ENCODE measurements around the gene PGLYRP1.

The PGLYRP1 gene

DNA sequence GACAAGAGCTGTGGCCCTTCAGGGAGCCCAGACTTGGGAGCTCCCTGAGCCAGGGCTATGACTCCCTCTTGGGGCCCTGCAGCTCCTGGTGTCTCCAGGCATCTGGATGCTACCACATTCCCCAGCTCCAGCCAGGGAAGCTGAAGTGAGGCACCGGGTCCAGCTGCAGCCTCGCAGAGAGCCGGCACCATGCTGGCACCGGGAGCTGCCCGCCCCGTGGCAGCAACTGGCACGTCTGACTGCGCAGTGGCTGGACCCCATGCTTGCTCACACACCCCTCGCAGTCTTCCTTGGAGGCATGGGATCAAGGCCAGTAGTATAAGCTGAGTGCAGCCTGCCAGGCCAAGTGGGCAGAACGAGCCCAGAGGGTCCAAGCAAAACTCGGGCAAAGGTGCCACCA lies 10.5 kb upstream of the PGLYRP1 start:
- Histone ChIP-seq H3K4me2 (ENCODE audit: low read length) (no peak overlapping the region), H3K9me3 (ENCODE audit: insufficient read depth, low read length) (no peaks in the 10 kb centered on the region), H2AFZ (ENCODE audit: low read depth, low read length) (no peak overlapping the region), H4K20me1 (ENCODE audit: insufficient read depth, low read length) (no peaks in the 10 kb centered on the region), H3K9ac (ENCODE audit: low read length) (no peak overlapping the region), H3K36me3 (replicated peaks; ENCODE audit: low read depth, low read length) (no peaks in the 10 kb centered on the region), H3K27me3 (ENCODE audit: low read depth, low read length) (peaks cover 6% of the 10 kb centered on the region; the same call in 1 of the 2 replicates), H3K27ac (ENCODE audit: low read length) (no peak overlapping the region), H3K79me2 (ENCODE audit: low read length) (no peaks in the 10 kb centered on the region), H3K4me1 (ENCODE audit: low read length) (peaks cover 2% of the 10 kb centered on the region), H3K4me3 (ENCODE audit: low read length) (no peak overlapping the region)
- TF ChIP-seq CTCF (IDR thresholded peaks at IDR 0.05; ENCODE audit: low read depth, low read length) = no peak
- no peak for TF ChIP-seq EZH2phosphoT487 (IDR thresholded peaks at IDR 0.05; ENCODE audit: low read depth)

DNA sequence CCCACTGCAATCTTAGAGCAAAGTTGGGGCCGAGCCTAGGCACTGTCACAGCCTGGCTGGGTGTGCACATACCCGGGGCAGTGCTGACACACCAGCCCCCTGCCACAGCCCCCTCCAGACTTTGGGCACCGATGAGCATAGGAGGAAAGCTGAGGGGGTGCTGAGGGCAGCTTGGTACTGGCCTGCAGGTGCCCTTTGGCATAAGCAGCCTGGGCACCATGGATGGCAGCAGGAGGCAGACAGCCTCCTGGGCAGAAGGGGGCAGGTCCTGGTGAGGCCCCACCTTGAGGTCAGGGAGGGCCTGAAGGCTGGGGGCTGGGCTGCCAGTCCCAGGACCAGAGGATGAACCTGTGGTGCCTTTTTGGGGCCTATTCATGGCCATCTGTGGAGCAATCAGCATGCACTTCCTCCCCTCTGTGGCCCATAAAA lies 9.8 kb upstream of the PGLYRP1 start:
- no peaks in the 10 kb centered on the region for H3K9me3 ChIP-seq (ENCODE audit: insufficient read depth, low read length)

GRCh38 chr19:46031781-46032596 lies 9.1 kb upstream of the PGLYRP1 start:
- Histone ChIP-seq H3K27ac (ENCODE audit: low read length) (no peak overlapping the region), H3K79me2 (ENCODE audit: low read length) (no peaks in the 10 kb centered on the region), H3K4me2 (ENCODE audit: low read length) (no peak overlapping the region), H3K4me3 (ENCODE audit: low read length) (no peak overlapping the region), H2AFZ (ENCODE audit: low read depth, low read length) (no peak overlapping the region), H3K9me3 (ENCODE audit: insufficient read depth, low read length) (no peaks in the 10 kb centered on the region), H3K9ac (ENCODE audit: low read length) (no peak overlapping the region), H3K36me3 (replicated peaks; ENCODE audit: low read depth, low read length) (no peaks in the 10 kb centered on the region), H3K27me3 (ENCODE audit: low read depth, low read length) (peaks cover 5% of the 10 kb centered on the region; the same call in 1 of the 2 replicates), H3K4me1 (ENCODE audit: low read length) (peaks cover 2% of the 10 kb centered on the region), H4K20me1 (ENCODE audit: insufficient read depth, low read length) (no peaks in the 10 kb centered on the region)
- TF ChIP-seq CTCF (IDR thresholded peaks at IDR 0.05; ENCODE audit: low read depth, low read length) (no peak), EZH2phosphoT487 (IDR thresholded peaks at IDR 0.05; ENCODE audit: low read depth) (no peak)

More for the DNA sequence above, 9.8 kb upstream of the PGLYRP1 start:
- no peaks in the 10 kb centered on the region for H4K20me1 ChIP-seq (ENCODE audit: insufficient read depth, low read length)
- H3K36me3 ChIP-seq (replicated peaks; ENCODE audit: low read depth, low read length) = no peaks in the 10 kb centered on the region
- H3K4me1 ChIP-seq (ENCODE audit: low read length) = peaks cover 2% of the 10 kb centered on the region
- H3K79me2 ChIP-seq (ENCODE audit: low read length) = no peaks in the 10 kb centered on the region
- H3K27ac ChIP-seq (ENCODE audit: low read length) = no peak overlapping the region
- H3K27me3 ChIP-seq (ENCODE audit: low read depth, low read length) = peaks cover 6% of the 10 kb centered on the region; the same call in 1 of the 2 replicates
- no peak overlapping the region for H3K9ac ChIP-seq (ENCODE audit: low read length)
- no peak for TF ChIP-seq CTCF (IDR thresholded peaks at IDR 0.05; ENCODE audit: low read depth, low read length)
- TF ChIP-seq EZH2phosphoT487 (IDR thresholded peaks at IDR 0.05; ENCODE audit: low read depth) = no peak
- no peak overlapping the region for H2AFZ ChIP-seq (ENCODE audit: low read depth, low read length)
- no peak overlapping the region for H3K4me2 ChIP-seq (ENCODE audit: low read length)
- no peak overlapping the region for H3K4me3 ChIP-seq (ENCODE audit: low read length)

GRCh38 chr19:46030812-46031550 lies 8.1 kb upstream of the PGLYRP1 start:
- Histone ChIP-seq H3K36me3 (replicated peaks; ENCODE audit: low read depth, low read length) (no peaks in the 10 kb centered on the region), H3K9me3 (ENCODE audit: insufficient read depth, low read length) (no peaks in the 10 kb centered on the region), H2AFZ (ENCODE audit: low read depth, low read length) (no peak overlapping the region), H3K4me1 (ENCODE audit: low read length) (peaks cover 2% of the 10 kb centered on the region), H3K27ac (ENCODE audit: low read length) (no peak overlapping the region), H3K4me3 (ENCODE audit: low read length) (no peak overlapping the region), H3K4me2 (ENCODE audit: low read length) (no peak overlapping the region), H3K27me3 (ENCODE audit: low read depth, low read length) (no peaks in the 10 kb centered on the region), H3K79me2 (ENCODE audit: low read length) (no peaks in the 10 kb centered on the region), H3K9ac (ENCODE audit: low read length) (no peak overlapping the region), H4K20me1 (ENCODE audit: insufficient read depth, low read length) (no peaks in the 10 kb centered on the region)
- TF ChIP-seq EZH2phosphoT487 (IDR thresholded peaks at IDR 0.05; ENCODE audit: low read depth) (no peak), CTCF (IDR thresholded peaks at IDR 0.05; ENCODE audit: low read depth, low read length) (no peak)
